ENCODE results near the gene ESYT3.
"Not testable (repeated sequence)": the region's sequence is repeated elsewhere in the genome, so short reads cannot be mapped to it uniquely, and the experiment has no call there.

The ESYT3 gene

GRCh38 chr3:138496436-138496835 lies 62.0 kb downstream of the ESYT3 start:
- DNase-seq: no peak

GRCh38 chr3:138497021-138497420 lies 62.6 kb downstream of the ESYT3 start:
- no peak for DNase-seq

- no peak for DNase-seq
Observed at GRCh38 chr3:138497851-138498250, 63.4 kb downstream of the ESYT3 start.

- no peak for DNase-seq
Observed at GRCh38 chr3:138498991-138499390, 64.6 kb downstream of the ESYT3 start.

GRCh38 chr3:138507524-138507923 lies 73.1 kb downstream of the ESYT3 start:
- DNase-seq: no peak

- no peak for DNase-seq
Observed at GRCh38 chr3:138509586-138509985, 75.2 kb downstream of the ESYT3 start.

GRCh38 chr3:138511945-138512344 lies 77.5 kb downstream of the ESYT3 start:
- no peak for DNase-seq

GRCh38 chr3:138513090-138513843 lies 78.9 kb downstream of the ESYT3 start:
- DNase-seq: no peak

- not testable (repeated sequence) for DNase-seq
Observed at GRCh38 chr3:138521445-138521844, 87.0 kb downstream of the ESYT3 start.
